Stimulated activated CD8-positive, alpha-beta memory T cell treated with anti-CD3 and anti-CD28 coated beads, Interleukin-15, amount 100 ng/mL, for 24 hours (primary cell): Measurements from ENCODE around the gene ADAM10.
"Not testable (repeated sequence)": the region's sequence is repeated elsewhere in the genome, so short reads cannot be mapped to it uniquely, and the experiment has no call there.

Experiments used
- DNase-seq: peaks from one replicate; pipeline ENCODE4 v3.0.0-alpha.2; 2020; ENCODE audit warnings: low read depth

ADAM10 gene

DNA sequence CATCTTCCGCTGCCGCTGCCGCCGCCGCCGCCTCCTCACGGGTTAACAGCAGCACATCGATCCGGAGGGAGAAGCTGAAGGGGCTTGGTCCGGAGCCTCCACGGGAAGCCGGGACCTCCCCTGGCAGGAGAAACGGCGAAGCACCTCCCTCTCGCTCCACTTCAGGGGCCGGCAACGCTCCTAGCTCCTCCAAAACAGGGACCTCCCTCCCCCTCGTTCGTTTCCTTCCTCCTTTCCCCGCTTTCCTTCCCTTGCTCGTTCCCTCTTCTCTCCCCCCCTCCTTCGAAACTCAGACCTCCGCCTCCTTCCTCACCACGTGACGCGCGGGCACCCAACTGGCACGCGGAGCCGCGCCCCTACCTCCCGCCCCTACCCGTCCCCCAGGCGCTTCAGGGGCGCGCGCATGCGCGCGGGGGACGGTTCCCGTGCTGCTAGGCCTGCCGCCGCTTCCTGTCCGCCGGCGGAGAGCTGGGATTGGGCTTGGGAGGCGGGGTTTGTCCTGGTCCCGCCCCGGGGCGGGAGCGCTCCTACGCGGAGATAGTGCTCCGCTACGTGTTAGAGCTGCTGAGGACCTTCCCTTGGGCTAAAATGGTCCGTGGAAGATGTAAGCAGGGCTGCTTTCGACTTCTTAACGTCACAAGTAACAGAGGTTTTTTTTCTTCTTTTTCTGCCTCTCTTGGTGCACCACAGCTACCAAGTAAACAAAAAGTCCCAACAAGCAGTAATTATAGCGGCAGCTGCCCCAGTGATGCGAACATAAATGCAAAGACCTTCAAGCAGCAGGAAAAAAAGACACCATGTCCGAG lies at the start of gene ADAM10:
ADAM10 (minus strand) TSS at position 176 of the 806 bp plus-strand sequence; CDS start at position 3, 173 bp downstream.
- peak; percentile 97 for DNase-seq

DNA sequence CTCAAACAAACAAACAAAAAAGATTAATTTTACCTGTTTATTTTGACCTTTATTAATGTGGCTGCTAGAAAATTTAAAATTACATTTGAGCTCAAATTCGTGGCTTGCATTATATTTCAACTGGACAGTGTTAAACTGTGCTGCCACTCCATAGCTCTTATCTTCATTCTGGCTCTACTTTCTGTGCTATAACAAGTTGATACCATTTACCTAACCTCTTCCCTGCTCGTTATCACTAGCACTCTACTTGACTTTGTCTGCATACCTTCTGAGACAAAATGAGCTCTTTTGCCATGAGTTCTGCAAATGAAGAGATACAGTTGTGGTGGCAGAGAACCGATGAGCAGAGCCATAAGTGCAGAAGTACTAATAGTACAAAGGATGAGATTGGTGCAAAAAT lies 48.0 kb upstream of the ADAM10 start:
- no peak for DNase-seq

DNA sequence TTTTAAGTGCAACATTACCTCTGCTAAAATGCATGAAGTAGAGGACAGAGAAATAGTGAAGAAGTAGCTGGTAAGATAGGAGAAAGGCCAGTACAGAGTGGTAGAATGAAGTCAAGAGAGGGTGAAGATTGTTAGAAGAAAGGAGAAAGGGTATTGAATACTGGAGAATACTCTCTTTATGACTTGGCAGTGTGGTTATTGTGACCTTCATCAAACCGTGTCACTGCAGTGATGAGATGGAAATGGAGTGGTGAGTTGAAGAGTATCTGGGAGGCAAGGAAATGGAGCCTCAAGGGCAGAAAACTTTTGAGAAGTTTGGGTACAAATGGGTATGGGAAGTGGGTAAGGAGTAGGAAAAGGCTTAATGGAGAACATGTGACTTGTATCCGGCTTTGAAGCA lies 46.3 kb upstream of the ADAM10 start:
- DNase-seq: no peak

DNA sequence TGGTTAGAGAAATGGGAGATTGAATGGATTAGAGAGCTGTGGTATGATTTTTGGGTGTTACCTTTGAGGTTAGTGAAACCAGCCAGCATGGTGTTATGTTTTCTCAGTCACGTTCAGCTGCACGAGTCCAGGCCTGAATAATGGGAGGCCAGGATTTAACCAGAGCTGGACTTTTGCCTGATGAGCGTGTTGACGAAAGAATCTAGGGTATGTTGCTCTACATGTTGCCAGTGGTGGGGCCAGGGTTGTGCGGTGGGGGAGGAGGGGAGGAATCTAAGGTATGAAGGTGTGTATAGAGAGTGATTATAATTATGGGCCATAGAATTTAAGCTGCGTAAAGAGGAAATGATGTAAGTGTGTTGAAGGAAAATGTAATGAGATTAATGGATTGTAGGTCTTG lies 44.4 kb upstream of the ADAM10 start:
- no peak for DNase-seq

DNA sequence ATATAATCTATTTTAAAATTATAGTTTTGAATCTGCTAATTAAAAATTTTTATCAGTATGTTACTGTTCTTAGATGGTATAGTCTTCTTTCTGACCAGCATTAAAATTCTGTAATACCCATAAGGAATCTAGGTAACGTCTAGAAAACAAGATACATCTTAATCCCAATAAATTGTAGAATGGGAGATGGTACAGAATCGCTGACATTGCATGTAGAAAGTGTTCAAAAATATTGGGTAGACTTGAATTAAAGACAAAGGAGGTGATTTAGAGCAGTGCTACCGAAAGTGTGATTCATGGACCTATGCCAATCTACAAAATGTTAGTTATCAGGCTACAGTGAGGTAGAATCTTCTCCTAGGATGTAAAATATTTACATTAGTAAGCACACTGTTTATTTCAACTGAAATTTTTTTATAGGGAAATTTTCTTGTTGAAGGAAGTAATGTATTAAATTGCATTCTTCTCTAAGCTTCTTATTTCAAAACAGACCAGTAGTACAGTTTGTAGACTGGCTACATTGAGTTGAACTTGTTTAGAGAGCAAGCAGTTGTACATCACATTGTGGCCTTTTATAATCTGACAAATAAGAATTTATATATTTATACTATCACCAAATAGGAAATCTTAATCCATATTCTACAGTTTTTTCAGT lies 38.7 kb upstream of the ADAM10 start:
- DNase-seq: no peak

DNA sequence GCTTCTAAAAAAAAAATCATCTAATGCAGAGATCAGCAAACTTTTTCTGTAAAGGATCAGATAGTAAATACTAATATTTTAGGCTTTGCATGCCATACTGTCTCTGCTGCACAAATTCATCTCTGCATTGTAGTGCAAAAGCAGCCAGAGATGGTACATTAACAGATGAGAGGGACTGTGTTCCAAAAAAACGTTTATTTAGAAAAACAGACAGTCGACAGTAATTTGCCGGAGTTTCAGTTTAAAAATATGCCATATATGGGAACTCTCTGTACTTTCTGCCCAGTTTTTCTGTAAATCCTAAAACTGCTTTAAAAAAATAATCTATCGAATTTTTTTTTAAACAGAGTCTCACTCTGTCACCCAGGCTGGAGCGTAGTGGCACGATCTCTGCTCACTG lies 35.8 kb upstream of the ADAM10 start:
- no peak for DNase-seq

- no peak for DNase-seq
Observed at GRCh38 chr15:58779554-58779953, 30.0 kb upstream of the ADAM10 start.

- DNase-seq: no peak
Observed at GRCh38 chr15:58777107-58777506, 27.6 kb upstream of the ADAM10 start.

DNA sequence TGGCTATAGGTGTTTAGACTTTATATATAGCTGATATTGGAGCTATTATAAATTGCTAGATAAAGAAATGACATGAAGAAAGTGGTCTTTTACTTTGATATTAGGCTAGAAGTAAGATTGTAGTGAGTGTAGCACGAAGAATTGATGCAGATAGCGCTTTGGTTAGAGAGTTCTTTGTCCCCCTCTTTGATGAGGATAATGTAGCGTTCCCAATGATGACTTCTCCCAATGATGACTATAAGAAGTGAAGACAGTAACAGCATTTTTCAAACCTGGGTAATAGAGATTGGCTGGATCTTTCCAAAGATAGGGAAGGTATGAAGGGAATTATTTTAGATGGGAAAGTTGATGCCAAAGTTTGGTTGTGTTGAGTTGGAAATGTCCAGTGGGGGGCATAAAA lies 25.9 kb upstream of the ADAM10 start:
- DNase-seq: no peak

DNA sequence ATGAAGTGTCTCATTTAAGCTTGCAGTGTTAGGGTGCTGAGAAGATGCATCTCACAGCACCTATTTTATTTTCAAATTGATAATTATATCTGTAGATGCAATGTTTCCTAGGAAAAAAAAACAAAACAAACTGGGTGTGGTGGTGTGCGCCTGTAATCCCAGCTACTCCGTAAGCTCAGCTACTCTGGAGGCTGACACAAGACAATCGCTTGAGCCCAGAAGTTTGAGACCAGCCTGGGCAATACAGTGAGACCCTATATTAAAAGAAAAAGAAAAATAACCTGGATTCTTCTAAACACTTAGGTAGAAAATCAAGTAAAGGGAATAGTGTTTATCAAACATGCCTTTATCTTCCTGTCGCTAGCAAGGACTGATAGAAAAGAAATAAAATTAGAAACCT lies 23.5 kb upstream of the ADAM10 start:
- DNase-seq: no peak

DNA sequence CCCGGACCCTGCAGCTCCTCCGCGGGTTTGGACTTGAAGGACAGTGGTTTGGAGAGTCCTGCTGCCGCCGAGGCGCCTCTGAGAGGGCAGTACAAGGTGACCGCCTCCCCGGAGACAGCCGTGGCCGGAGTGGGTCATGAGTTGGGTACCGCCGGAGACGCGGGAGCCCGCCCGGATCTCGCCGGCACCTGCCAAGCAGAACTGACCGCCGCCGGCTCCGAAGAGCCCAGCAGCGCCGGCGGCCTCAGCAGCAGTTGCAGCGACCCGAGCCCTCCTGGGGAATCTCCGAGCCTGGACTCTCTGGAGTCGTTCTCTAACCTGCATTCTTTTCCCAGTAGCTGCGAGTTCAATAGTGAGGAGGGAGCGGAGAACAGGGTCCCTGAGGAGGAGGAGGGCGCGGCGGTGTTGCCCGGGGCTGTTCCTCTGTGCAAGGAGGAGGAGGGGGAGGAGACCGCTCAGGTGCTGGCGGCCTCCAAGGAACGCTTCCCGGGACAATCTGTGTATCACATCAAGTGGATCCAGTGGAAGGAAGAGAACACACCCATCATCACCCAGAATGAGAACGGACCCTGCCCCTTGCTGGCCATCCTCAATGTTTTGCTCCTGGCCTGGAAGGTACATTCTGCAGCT lies 22.2 kb upstream of the ADAM10 start:
- no peak for DNase-seq

- peak; percentile 90 for DNase-seq
Observed at GRCh38 chr15:58770857-58771620, 21.5 kb upstream of the ADAM10 start, which contains the start of gene MINDY2. Gene MINDY2, plus strand, starts transcription at chr15:58771302. Its CDS starts 94 bp downstream, at chr15:58771396.

GRCh38 chr15:58770519-58770856 lies 21.0 kb upstream of the ADAM10 start:
- DNase-seq: no peak

DNA sequence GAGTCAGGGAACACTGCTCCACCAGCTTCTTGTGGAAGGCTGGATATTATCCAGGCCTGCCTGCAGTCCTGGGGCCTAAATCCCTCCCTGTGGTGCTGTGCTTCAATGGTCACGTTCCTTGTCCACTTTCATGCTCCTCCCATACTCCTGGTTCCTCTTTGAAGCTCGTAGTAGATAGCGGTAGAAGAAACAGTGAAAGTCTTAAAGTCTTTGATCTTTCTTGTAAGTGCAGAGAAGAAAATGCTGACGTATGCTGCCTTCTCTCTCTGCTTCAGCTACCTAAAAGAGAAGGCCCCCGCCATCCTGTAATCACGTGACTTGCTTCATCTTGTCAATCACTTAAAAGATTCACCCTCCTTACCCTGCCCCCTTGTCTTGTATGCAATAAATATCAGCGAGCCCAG lies 19.1 kb upstream of the ADAM10 start:
- DNase-seq: not testable (repeated sequence)

DNA sequence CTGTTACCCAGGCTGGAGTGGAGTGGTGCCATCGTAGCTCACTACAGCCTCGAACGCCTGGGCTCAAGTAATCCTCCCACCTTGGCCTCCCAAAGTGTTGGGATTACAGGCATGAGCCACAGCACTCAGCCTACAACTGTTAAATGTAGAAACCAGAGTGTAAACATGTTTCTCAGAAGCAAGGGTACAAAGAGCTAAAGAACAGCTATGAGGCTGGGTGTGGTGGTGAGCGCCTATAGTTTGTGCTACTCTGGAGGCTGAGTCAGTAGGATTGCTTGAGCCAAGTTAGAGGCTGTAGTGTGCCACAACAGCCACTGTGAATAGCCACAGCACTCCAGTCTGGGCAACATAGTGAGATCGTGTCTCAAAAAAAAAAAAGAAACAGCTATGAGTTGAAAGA lies 16.8 kb upstream of the ADAM10 start:
- DNase-seq: no peak

DNA sequence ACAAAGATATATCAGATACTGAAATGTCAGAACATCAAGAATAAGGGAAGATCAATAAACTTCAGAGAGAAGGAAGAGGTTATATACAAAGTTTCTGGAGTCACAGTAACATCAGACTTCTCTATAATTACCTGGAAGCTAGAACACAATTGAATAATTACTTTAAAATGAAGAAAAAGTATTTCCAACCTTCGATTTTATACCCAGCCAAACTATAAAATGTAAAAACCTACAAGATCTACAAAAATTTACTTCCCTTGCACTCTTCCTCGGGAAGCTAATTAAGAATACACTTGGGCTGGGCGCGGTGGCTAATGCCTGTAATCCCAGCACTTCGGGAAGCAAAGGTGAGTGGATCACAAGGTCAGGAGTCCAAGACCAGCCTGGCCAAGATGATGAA lies 15.0 kb upstream of the ADAM10 start:
- DNase-seq: no peak

GRCh38 chr15:58762731-58763130 lies 13.2 kb upstream of the ADAM10 start:
- no peak for DNase-seq

- DNase-seq: no peak
Observed at GRCh38 chr15:58762285-58762684, 12.8 kb upstream of the ADAM10 start.

- no peak for DNase-seq
Observed at GRCh38 chr15:58761010-58761388, 11.5 kb upstream of the ADAM10 start.

DNA sequence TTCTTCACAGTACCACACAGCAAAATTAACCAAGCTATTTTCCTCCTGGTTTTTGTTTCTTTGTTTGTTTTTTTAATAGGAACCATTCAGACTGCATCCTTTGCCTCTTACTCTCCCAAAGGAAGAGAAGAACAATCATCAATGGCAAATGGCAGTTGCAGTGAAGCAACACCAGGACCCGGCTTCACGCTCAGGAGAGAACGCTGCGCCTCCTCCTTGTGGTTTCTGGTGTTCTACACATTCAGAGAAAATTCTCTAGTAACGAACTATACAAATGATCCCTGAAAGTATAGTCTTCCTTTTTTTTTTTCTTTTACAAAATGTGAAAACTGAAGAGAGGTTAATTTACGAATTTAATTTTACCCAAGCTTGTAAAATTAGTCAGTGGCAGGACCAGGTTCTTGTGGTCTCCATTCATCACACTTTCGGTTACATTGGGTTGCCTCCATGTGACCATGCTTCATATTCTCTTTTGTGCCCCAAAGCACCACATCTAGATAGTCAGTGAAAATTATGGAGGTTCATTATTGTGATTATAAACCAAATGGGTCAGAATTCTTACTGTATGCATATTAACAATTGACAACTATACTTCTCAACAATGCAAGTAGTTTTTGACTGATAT lies 11.0 kb upstream of the ADAM10 start:
- DNase-seq: no peak

DNA sequence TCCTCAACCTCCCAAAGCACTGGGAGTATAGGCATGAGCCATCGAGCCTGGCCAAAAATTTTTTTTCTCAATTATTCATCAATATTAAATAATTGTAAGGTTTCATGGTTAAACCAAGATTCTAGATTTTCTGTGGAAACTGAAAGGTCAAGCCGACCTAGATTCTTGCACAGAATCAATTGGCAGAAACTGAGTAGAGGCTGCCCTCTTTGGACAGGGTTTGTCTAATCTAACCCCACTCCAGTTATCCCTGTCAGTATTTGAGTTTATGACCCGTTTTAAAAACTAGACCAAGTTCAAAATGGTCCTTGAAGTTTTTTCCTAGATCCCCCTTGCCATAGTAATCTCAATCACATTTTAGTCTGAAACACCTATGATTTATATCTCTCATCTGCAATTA lies 8.6 kb upstream of the ADAM10 start:
- no peak for DNase-seq

- no peak for DNase-seq
Observed at GRCh38 chr15:58755956-58756355, 6.4 kb upstream of the ADAM10 start.
